ENCODE data around the gene EEF1A2.
"Not testable (repeated sequence)": the region's sequence is repeated elsewhere in the genome, so short reads cannot be mapped to it uniquely, and the experiment has no call there.

The EEF1A2 gene

DNA sequence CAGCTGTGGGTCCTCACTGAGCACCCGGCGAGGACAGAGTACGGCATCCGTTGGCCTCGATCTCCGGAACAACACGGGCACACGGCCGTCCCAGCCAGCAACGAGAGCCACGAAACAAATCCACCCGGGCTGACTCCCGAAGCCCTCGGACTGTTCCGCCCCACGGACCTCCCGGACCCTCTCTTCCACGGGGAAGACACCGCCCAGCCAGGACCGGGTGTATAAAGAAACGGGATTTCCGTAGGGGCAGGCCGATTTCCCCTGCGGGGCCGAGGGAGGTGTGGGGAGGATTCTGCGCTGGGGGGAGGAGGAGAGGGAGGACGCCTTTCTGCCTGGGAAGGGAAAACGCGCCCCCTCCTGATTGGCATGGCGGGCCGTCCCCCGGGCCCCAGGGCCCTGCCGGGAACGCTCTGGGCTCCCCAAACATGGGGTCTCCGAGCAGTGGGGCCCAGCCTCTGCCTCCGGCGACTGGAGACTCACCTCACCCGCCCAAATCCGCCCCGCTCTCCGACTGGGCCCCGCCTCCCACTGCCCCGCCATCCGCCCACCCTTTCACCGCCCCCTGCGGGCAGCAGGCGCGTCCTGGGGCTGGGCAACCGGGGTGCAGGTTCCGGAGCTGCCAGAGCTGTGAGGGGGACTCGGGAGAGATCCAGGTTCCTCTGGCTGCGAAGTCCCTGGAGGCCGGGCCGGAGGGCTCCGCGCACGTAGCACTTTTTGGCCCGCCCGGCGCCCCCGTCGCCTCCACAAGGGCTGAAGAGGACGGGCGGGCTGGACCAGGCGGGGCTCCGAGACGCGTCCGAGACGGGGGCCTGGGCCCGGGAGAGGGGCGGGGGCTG, 21.0 kb upstream of the EEF1A2 start:
- no peak for DNase-seq

DNA sequence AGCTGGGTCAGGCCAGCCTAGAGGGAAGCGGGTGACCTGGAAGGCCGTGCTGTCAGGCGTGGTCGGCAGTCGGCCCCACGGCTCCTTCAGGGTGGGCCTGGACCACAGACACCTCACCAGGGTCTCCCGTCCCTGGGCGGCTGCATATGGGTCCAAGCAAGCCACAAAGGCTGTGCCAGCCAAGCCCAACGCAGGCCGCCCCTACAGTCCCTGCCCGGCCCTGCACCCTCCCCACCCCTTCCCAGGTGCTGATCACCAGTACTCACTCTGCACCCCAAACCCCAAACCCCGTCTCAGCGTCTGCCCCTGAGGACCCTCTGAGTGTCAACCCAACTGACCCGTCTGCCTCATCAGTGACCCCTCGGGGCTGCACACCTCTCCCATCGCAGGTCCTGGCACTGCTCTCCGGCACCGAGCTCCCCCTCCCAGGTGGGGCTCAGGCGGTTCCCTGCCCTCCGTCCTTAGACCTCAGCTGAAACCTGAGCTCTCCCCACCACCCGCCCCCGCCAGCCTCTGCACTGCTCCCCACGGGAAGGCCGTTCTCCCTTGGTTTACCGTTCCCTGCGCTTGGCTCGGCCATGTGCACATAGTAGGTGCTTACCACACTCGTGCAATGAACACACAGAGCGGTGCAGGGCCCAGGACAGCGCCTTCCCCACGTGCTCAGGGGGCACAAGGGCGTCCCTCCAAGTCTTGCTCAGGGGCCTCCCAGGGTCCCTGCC, 20.2 kb upstream of the EEF1A2 start:
- DNase-seq = no peak

DNA sequence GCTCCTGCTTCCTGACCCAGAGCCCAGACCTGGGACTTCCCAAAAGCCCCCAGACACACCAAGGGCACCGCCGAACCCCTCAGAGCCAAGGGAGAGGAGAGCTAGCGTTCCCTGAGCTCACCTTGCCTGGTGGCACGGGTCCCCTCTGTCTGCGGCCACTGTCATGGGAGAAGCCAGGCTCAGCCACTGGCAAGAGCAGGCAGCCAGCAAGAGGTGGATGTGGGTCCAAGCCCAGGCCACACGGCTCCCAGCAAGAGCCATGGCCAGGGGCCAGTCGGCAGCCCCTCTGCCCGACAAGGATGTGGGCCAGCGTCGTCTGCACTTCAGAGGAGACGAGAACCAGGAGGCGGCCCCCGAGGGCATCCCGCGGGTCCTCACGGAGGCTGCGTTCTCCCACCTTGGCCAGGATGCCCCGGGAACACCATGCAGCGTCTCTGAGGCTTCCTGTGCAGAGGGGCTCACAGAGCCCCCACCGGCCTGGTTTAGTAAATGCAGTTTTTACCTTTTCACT, 19.5 kb upstream of the EEF1A2 start:
- DNase-seq = no peak

DNA sequence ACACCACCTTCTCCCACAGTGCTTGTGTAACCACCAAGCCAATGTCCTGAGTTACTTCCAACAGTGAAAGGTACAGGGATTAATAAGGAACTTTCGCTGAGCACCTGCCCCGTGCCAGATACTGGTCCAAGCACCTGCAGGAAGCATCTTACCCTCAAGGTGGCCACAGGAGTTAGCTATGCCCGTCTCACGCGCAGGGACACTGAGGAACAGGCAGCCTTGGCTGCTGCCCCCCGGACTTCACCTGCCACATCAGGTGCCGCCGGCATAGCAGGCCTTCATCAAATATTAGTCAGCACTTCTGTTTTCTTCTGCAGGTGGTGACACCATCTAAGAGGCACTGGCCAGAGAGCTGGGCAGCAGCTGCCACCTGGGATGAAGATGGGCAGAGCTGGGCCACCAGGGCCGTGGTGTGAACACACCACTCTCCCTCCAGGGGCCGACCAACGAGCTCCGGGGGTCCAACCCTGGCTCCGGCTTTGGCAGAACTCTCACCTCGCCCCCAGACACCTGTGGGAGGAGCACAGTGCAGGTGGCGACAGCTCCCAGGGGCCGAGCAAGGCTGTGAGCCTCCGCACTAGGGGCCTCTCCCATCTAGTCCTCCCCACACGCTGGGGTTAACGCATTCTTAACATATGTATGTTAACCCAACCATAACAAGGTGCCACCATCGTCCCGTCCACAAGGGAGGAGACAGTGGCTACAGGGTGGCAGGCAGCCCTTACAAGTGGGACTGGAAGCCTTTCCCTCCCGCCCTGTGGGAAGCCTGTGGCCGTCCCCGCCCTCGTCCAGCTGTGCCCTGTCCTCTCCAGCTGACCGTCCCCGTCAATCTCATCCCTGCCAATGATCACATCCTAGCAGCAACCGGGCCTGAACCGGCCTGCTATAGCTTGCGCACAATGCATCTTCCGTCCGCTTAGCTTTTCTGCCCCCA, 18.8 kb upstream of the EEF1A2 start:
- DNase-seq = no peak

DNA sequence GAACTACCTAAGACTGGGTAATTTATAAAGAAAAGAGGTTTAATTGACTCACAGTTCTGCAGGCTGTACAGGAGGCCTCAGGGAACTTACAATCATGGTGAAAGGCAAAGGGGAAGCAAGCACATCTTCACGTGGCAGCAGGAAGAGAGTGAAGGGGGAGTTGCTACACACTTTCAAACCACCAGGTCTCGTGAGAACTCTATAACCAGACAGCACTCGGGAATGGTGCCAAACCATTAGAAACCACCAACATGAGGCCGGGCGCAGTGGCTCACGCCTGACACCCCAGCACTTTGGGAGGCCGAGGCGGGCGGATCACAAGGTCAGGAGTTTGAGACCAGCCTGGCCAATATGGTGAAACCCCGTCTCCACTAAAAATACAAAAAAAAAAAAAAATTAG, 15.6 kb upstream of the EEF1A2 start:
- not testable (repeated sequence) for DNase-seq

DNA sequence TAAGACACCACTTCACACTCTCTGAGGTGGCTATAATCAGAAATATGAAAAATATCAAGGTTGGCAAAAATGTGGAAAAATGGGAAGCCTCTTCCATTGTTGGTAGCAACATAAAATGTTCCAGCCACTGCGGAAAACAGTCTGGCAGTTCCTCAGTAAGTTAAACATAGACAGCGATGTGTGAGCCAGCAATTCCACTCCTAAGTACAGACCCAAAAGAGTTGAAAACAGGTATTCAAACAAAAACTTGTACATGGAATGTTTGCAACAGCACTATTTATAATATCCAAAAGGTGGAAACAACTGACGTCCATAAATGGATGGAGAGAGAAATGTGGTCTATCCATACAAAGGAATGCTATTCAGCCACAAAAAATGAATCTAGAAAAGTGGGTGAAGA, 14.3 kb upstream of the EEF1A2 start:
- no peak for DNase-seq

DNA sequence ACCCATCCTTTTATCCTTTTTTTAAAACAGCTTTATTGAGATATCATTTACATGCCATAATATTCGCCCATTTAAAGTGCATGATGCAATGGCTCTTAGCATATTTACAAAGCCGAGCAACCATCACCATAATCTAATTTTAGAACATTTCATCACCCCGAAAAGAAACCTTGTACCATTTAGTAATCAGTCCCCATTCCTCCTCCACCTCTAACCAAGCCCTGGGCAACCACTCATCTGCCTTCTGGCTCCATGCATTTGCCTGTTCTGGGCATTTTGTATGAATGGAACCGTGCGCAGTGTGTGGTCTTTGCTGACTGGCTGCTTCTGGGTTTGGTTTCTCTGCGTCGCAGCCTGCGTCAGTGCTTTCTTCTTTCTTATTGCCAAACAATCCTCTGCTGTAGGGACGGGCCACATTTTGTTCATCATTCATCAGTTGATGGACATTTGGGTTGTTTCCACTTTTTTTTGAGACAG, 10.2 kb upstream of the EEF1A2 start:
- no peak for DNase-seq

DNA sequence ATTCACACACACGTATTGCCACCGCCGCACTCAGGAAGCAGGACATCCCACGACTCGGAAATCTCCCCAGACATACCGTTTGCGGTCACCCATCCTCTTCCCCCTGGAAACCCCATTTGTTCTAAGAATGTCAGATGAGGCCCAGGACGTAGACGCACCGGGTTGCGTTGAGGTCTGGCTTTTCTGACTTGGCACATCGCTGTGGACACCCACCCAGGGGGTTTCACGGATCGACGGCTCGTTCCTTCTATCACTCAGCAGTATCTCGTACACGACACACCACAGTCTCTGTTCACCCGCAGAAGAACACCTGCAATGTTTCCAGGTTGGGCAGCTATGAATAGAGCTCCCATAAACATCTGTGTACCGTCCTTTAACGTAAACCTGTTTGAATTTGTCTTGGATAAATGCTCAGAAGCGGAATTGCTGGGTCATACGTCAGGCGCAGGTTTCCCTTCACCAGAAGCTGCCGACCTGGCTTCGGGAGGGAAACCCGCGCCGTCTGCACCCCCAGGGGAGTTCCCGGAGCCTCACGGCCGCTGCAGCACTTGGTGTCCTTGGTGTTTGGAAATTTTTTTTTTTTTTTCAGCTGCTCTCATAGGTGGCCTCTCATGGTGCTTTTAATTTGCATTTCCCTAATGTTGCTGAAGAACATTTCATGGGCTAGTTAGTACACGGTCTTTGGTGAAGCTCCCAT, 9.3 kb upstream of the EEF1A2 start:
- DNase-seq = no peak

DNA sequence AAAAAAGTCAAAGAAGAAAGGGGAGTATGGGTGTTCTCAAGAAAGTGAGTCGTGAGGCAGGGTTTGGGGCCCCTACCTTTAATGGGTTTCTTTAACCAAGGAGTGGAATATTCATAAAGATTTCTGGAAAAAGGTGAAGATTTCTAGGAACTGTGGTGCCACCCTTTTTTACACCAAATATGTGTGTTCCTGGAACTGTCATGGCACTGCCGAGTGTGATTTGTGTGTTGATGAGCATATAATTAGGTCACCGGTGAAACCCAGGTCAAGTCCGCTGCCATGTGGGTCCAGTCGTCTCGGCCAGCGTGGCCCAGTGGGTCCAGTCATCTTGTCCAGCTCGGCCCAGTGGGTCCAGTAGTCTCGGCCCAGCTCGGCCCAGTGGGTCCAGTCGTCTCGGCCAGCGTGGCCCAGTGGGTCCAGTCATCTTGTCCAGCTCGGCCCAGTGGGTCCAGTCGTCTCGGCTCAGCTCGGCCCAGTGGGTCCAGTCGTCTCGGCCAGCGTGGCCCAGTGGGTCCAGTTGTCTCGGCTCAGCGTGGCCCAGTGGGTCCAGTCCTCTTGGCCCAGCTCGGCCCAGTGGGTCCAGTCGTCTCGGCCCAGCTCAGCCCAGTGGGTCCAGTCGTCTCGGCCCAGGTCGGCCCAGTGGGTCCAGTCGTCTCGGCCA, 8.3 kb upstream of the EEF1A2 start:
- DNase-seq = no peak

DNA sequence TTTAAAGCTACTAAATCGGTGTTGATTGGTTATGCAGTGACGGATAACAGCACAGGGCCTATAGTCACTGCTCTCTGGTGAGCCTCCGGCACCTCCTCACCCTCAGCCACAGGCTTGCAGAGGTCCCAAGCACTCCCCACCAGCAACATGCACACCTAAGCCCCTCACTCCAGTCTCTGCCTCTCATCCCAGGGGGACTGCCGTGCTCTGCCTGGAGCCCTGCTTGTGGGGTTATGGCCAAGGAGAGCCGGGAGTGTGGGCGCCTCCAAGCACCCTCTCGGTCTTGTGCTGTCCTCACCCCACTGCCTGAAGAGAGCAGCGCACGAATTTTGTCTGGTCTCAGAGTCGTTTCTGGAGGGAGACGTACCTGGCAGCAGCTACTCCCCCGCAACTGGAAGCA, 6.8 kb upstream of the EEF1A2 start:
- DNase-seq = no peak

DNA sequence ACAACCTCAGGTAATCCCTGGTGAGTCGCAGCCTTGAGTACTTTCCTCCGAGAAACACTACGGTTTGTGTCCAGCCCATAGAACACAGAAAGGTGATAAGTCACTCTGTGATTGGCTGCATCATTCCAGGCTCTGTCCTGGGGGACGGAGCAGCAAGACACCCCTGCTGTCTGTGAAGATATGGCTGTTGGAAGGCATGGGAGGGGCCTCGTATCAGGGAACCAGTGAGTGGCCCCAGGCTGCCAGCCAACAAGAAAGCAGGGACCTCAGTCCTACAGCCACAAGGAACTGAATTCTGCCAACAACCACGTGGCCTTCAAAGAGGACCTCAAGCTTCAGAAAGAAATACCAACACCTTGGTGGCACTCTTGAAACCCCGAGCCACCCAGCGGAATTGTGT, 6.4 kb upstream of the EEF1A2 start:
- no peak for DNase-seq

DNA sequence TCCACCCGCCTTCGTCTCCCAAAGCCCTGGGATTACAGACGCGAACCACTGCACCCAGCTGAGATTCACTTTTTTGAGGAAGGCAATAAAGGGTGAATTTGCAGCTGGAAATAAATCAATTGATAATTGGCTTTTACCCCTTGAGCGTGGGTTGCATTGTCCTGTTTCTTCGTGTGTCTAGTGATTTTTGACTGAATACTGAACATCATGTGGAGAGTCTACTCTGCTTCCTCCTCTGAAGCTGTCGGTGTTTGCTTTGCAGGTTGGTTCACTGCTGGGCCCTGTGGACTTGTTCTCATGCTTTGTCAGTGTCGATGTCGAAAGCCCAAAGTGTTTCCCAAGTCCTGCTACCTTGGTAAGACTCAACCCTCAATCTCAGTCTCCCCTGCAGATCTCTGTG, 5.8 kb upstream of the EEF1A2 start:
- DNase-seq = no peak

DNA sequence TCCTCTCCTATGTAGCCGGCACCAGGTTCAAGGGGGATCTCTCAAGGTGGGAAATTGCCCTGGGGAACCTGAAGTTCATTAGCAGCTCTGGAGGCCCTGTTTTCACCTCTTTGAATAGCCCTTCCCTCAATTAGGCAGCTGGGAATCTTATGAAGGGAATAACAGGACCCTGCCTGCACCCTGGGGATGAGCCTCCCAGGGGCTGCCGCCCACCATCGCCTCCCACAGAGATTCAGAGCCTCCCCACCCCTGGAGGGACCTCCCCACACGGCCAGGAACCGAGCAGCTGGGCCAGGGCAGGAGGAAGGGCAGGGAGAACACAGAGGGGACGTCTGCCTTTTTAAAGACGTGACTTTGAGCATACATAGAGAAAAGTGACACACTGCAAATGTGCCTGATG, 4.6 kb upstream of the EEF1A2 start:
- DNase-seq = no peak

DNA sequence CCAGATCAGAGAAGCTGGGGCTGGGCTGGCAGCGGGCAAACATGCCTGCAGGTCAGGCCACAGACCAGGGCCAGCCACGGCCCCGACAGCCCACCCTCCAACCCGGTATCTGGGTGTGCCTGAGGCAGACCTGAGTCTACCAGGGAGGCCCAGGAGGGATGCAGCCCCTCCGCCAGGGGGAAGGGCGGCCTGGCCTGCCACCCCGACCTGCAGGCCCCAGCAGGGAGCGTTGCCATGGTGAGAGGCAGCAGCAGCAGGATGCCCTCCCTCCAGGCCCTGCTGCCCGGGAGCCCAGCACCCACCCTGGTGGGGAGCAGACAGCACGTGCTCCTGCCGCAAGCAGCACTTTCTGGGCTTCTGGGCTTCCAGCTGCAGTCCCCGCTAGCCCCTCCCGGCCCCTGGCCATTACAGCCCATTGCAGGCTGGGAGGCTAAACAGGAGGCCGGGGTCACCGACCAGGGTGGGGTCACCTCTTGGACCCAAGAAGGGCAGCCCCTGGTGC, 3.8 kb upstream of the EEF1A2 start:
- no peak for DNase-seq

DNA sequence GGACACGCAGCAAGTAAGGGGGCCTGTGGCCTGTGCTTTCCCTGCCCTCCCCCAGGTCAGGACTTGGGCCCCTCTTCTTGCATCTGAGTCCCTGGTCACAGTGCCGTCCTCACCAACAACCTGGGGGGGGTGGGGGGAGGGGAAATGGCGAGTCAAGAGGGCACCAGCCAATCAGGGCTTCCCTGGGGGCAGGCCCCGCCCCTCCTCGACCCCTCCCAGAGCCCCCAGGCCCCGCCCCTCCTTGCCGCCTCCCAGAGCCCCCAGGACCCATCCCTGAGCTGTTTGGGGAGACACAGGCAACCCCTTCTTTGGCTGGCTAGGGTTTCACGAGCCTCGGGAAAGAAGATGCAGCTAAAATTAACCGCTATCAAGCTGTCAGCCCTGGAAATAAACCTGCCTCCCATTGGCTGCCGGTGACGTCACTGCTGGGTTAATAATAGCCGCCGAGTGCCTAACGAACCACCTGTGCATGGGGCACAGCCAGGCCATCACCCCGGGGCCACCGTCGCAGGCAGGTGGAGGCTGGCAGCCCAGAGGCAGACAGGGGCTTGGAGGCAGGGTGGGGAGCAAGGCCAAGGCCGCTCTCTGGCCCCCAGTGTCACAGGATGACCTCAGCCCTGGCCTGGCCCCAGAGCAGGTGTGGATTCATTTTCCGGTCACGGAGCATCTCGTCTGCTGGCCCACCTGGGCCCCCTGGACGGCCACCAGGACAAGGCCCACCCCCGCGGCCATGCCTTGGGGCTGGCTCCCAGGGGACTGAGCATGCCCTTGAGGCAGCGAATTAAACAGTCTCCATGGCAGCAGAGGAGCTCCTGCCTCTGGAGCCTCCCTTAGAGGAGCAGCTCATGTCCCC, 3.2 kb upstream of the EEF1A2 start:
- peak; percentile 89 for DNase-seq

DNA sequence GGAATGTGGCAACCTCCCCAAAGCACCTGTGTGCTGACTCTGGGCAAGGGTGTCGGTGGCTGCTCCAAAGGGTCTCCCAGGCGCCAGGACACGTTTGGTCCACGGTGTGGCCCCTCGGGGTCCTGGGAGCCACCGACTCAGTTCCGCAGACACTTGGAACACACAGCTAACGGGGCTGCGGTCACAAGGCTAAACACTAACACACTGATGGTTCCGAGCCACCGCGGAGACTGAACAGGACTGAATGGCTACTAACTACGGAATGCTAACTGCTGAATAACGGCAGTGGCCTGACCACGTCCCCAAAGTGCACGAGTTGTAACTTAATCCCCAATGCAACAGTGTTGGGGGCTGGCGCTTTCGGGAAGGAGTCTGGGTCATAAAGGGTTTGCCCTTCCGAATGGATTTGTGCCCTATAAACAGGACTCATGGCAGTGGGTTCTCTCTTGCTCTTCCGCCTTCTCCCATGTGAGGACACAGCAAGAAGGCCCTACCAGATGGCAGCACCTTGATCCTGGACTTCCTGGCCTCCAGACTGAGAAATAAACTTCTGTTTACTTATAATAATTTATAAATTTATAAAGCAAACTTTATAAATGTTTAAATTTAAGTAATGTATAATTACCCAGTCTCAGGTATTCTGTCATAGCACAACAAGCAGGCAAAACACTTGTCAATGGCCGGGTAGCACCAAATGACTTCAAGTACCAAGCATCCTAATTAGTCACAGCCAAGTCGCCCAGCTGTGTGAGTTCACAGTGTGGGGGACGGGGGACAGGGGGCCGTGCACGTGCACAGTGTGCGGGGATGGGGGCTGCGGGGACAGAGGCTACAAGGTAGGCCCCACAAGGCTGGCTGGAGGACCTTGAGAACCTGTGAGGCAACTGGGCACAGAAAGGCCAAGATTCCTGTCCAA, 2.3 kb upstream of the EEF1A2 start:
- no peak for DNase-seq

DNA sequence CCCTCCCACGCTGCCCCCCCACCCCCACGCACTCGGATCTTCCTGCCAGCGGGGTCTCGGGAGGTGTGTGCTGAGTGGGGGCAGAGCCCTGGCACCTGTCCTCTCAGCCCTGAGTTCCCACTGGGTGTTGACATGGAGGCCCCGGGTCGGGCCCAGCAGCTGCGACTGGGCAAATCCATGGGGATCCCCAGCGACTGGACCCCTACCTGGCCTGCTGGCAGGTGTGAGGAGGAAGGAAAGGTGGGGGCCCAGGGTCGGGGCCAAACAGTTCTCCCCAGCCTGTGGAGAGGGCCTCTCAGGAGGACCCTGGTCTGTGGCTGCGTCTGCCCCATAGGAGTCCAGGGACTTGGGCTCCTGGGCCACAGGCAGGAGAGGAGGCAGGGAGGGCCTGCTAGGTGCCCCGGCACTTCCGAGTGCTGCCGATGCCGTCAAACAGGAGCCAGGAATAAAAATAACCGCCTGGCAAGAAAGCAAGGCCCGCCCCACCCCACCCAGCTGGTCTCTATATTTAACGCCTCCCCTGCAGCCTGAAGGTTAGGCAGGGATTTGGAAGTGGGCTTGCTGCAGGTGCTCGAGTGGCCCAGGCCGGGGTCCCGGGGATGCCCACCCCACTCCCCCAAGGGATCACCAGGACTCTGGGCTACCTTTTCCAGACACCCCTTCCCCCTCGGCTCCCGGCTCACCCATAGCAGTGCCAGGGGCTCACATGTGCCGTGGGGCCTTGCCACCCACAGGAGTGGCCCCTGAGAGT, 1.4 kb upstream of the EEF1A2 start:
- no peak for DNase-seq

DNA sequence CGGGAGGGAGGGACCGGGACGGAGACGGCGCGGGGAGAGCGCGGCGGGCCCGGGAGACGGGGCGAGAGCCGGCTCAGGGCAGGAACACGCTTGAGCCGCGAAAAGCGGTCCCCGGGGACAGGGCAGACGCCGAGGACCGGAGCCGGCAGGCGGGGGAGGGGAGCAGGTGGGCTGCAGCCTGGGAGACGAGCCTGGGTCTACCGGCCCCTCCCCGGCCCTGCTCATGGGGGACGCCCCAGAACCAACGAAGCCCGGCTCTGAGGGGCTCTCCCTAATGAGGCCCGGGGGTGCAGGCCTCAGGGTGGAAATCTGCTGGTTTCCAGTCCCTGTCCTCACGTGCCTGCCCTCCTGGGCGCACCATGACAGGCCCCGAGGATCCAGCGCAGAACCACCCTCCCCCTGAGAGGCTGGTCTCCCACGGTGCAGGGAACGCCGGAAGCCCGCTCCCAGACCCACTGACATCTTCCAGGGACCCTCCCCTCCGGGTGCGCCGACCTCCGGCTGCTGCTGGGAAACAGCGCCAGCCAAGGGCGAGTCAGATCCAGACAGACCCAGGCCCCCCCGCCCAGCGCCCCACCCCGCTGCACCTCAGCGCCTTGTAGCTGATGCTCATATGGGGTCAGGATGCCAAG, 571 bp upstream of the EEF1A2 start:
- no peak for DNase-seq
